IMR-90 (cell line): Measurements from ENCODE around the gene METTL18. TPM values are rescaled to one million over a fixed set of nuclear protein-coding genes. Genes with fewer than 3 reads are reported as not detected.

Source experiments
- ATAC-seq: fragments of 200-7000 bp; cut with Tn5 transposase; 2 replicates; pipeline ENCODE4 v1.9.1; 2020; ENCODE audit warnings: low read depth, mild to moderate bottlenecking, moderate library complexity
- BruUV-seq: library from RNA; stranded (reverse); fragments of 400-500 nt; replicated peaks from 2 replicates; lab custom pipeline; 2021; lab: Mats Ljungman, UMichigan
- CTCF ChIA-PET: fragments of 300-600 bp; formaldehyde crosslinking; extraction: SDS; loops from one replicate; lab custom pipeline; 2021; ENCODE audit warnings: antibody characterized with exemption; lab: Yijun Ruan, JAX
- POLR2A ChIA-PET: fragments of 300-600 bp; sonication (Branson Sonifier 250); formaldehyde crosslinking; loops from one replicate; lab custom pipeline; 2022; ENCODE audit warnings: antibody characterized with exemption; ENCODE audit not compliant: unreplicated experiment; lab: Charles Lee
- DNase-seq: peaks from one replicate; pipeline ENCODE4 v3.0.0; 2013
- H2AFZ ChIP-seq: replicated peaks from 2 replicates; pipeline ENCODE3; 2013; ENCODE audit warnings: low read length, mild to moderate bottlenecking; ENCODE audit not compliant: poor library complexity
- H2AK5ac ChIP-seq: 2 replicates; pipeline ENCODE4 v1.6.1; 2013; ENCODE audit warnings: low read depth, low read length, inconsistent platforms
- H2AK9ac ChIP-seq: replicated peaks from 2 replicates; pipeline ENCODE3; 2013; ENCODE audit warnings: mild to moderate bottlenecking, low read depth, low read length, moderate library complexity; ENCODE audit not compliant: poor library complexity
- H2BK120ac ChIP-seq: 2 replicates; pipeline ENCODE4 v1.6.1; 2013; ENCODE audit warnings: low read depth, low read length, inconsistent platforms
- H2BK15ac ChIP-seq: 3 replicates; pipeline ENCODE4 v1.6.1; 2013; ENCODE audit warnings: low read depth, low read length, inconsistent platforms
- H2BK20ac ChIP-seq: 2 replicates; pipeline ENCODE4 v1.6.1; 2013; ENCODE audit warnings: low read depth, mild to moderate bottlenecking, inconsistent platforms, low read length, moderate library complexity
- H2BK5ac ChIP-seq: 2 replicates; pipeline ENCODE4 v1.6.1; 2013; ENCODE audit warnings: mild to moderate bottlenecking, low read depth, low read length, inconsistent platforms; ENCODE audit not compliant: poor library complexity, severe bottlenecking
- H3K14ac ChIP-seq: replicated peaks from 2 replicates; pipeline ENCODE4 v1.6.1; 2013; ENCODE audit warnings: low read depth, low read length, inconsistent platforms
- H3K18ac ChIP-seq: 2 replicates; pipeline ENCODE4 v1.6.1; 2013; ENCODE audit warnings: low read depth, low read length, control low read depth
- H3K23ac ChIP-seq: 2 replicates; pipeline ENCODE4 v1.6.1; 2013; ENCODE audit warnings: low read depth, low read length, inconsistent platforms
- H3K27ac ChIP-seq: 2 replicates; pipeline ENCODE4 v1.5.1; 2013; ENCODE audit warnings: mild to moderate bottlenecking, control low read depth, low read length; ENCODE audit not compliant: insufficient read depth
- H3K27me3 ChIP-seq: 2 replicates; pipeline ENCODE4 v1.6.1; 2013; ENCODE audit warnings: low read length; ENCODE audit not compliant: control insufficient read depth, insufficient read depth
- H3K36me3 ChIP-seq: 2 replicates; pipeline ENCODE4 v1.6.1; 2013; ENCODE audit warnings: low read length, mixed read lengths; ENCODE audit not compliant: control insufficient read depth, insufficient read depth
- H3K4ac ChIP-seq: 2 replicates; pipeline ENCODE4 v1.6.1; 2013; ENCODE audit warnings: low read depth, low read length, inconsistent platforms
- H3K4me1 ChIP-seq: 2 replicates; pipeline ENCODE4 v1.6.1; 2013; ENCODE audit warnings: low read length, mixed read lengths; ENCODE audit not compliant: control insufficient read depth, insufficient read depth
- H3K4me2 ChIP-seq: 2 replicates; pipeline ENCODE4 v1.6.1; 2013; ENCODE audit warnings: low read depth, mild to moderate bottlenecking, control low read depth, low read length, moderate library complexity
- H3K4me3 ChIP-seq: 2 replicates; pipeline ENCODE4 v1.5.1; 2013; ENCODE audit warnings: low read depth, mild to moderate bottlenecking, control low read depth, low read length, moderate library complexity; ENCODE audit not compliant: insufficient read depth
- H3K56ac ChIP-seq: 2 replicates; pipeline ENCODE4 v1.6.1; 2013; ENCODE audit warnings: low read length, inconsistent platforms; ENCODE audit not compliant: insufficient read depth; ENCODE audit errors: extremely low read depth
- H3K79me1 ChIP-seq, 2 experiments: 2 replicates each; pipeline ENCODE4 v1.6.1; 2013; ENCODE audit warnings: low read length in 2 of 2, inconsistent platforms in 1 of 2, low read depth in 1 of 2
- H3K9ac ChIP-seq: 2 replicates; pipeline ENCODE4 v1.6.1; 2013; ENCODE audit warnings: low read depth, low read length, control low read depth
- H3K9me1 ChIP-seq: 2 replicates; pipeline ENCODE4 v1.6.1; 2013; ENCODE audit warnings: low read length, inconsistent platforms; ENCODE audit not compliant: insufficient read depth
- H3K9me3 ChIP-seq: 2 replicates; pipeline ENCODE4 v1.6.1; 2013; ENCODE audit warnings: low read length; ENCODE audit not compliant: control insufficient read depth, insufficient read depth
- H4K20me1 ChIP-seq: 2 replicates; pipeline ENCODE4 v1.6.1; 2013; ENCODE audit warnings: low read length, inconsistent platforms; ENCODE audit not compliant: insufficient read depth
- H4K5ac ChIP-seq: 2 replicates; pipeline ENCODE4 v1.6.1; 2013; ENCODE audit warnings: mild to moderate bottlenecking, low read depth, low read length, control low read depth
- H4K8ac ChIP-seq, 2 experiments: 2 replicates each; pipeline ENCODE4 v1.6.1; 2013; ENCODE audit warnings: low read depth in 2 of 2, low read length in 2 of 2, control low read depth in 1 of 2, inconsistent platforms in 1 of 2
- H4K91ac ChIP-seq: 2 replicates; pipeline ENCODE4 v1.6.1; 2013; ENCODE audit warnings: low read depth, low read length, inconsistent platforms; ENCODE audit not compliant: insufficient read depth
- CHD1 ChIP-seq: IDR thresholded peaks from 2 replicates; pipeline ENCODE4 v1.6.1; 2012; ENCODE audit warnings: low read depth, low read length, improper control_type of control experiment
- ELK1 ChIP-seq: fragments of 150-350 bp; IDR thresholded peaks from 2 replicates; pipeline ENCODE4 v1.6.1; 2016; ENCODE audit warnings: low read depth, mild to moderate bottlenecking, low read length, moderate library complexity, borderline replicate concordance
- FOS ChIP-seq: fragments of 150-350 bp; IDR thresholded peaks from 2 replicates; pipeline ENCODE4 v1.6.1; 2016; ENCODE audit warnings: low read depth, low read length
- MAFK ChIP-seq: IDR thresholded peaks from 2 replicates; pipeline ENCODE4 v1.6.1; 2012; ENCODE audit warnings: low read depth, low read length, improper control_type of control experiment
- POLR2A ChIP-seq: IDR thresholded peaks from 2 replicates; pipeline ENCODE4 v1.6.1; 2012; ENCODE audit warnings: mild to moderate bottlenecking, low read depth, low read length
- RAD21 ChIP-seq: IDR thresholded peaks from 2 replicates; pipeline ENCODE4 v1.6.1; 2012; ENCODE audit warnings: low read length, improper control_type of control experiment
- RCOR1 ChIP-seq: IDR thresholded peaks from 2 replicates; pipeline ENCODE4 v1.6.1; 2012; ENCODE audit warnings: mild to moderate bottlenecking, low read length, improper control_type of control experiment; ENCODE audit not compliant: insufficient replicate concordance
- WGBS, 2 experiments: methylation state at CpG; one replicate each; pipeline versions ENCODE4 v1.1.5 to v1.1.7; 2013; ENCODE audit warnings: missing lambda C conversion rate in 2 of 2; ENCODE audit not compliant: insufficient read length in 1 of 2; ENCODE audit errors: extremely low coverage in 2 of 2; 5-methylcytosine and 5-hydroxymethylcytosine counted together
- dilution Hi-C: fragments of 300-500 bp; cut with HindIII; formaldehyde crosslinking; loops from one replicate; pipeline ENCODE4 v1.14.3; 2018; ENCODE audit warnings: low sequenced_read_pairs; ENCODE audit not compliant: unreplicated experiment
- in situ Hi-C: fragments of 300-500 bp; cut with MboI; formaldehyde crosslinking; loops from 3 replicates; pipeline ENCODE4 v1.14.3; 2019; ENCODE audit warnings: low sequenced_read_pairs, inconsistent platforms, mixed read lengths
- intact Hi-C: fragments of 100-400 bp; cut with micrococcal nuclease; formaldehyde crosslinking; loops from 2 replicates; pipeline ENCODE4 v1.10.0; 2022
- polyA plus RNA-seq, 3 experiments: library from polyadenylated mRNA; depleted of rRNA; stranded (reverse); fragments of >200 nt; gene quantifications; 2 replicates each; pipeline ENCODE4 v1.2.3, GENCODE V29; 2012; ENCODE audit warnings: low replicate concordance in 1 of 3
- total RNA-seq: library from RNA; depleted of rRNA; stranded (reverse); fragments of >200 nt; gene quantifications from 2 replicates; pipeline ENCODE4 v1.2.3, GENCODE V29; 2012

Gene METTL18
- total and polyA plus RNA-seq, 2 of the 4 experiments (the other 2 are of a cell fraction): 2.9 to 3.4 TPM

GRCh38 chr1:169762699-169763098 lies 32.0 kb downstream of the METTL18 start:
- no peaks in the 10 kb centered on the region for H4K20me1 ChIP-seq
- no peak overlapping the region for H3K14ac ChIP-seq
- no peak overlapping the region for H3K18ac ChIP-seq
- H3K4me1 ChIP-seq: no peaks in the 10 kb centered on the region
- DNase-seq: no peak
- no peak overlapping the region for H2AK9ac ChIP-seq
- no peak overlapping the region for H3K9ac ChIP-seq
- TF ChIP-seq POLR2A: no peak
- TF ChIP-seq FOS: no peak
- no peak for TF ChIP-seq RAD21
- TF ChIP-seq ELK1: no peak
- TF ChIP-seq RCOR1: no peak
- no peak for TF ChIP-seq MAFK
- no peak for TF ChIP-seq CHD1
- ATAC-seq: no peak
- no peak overlapping the region for H2BK5ac ChIP-seq
- no CpG with 5 or more reads among the region's 1 CpG for WGBS, 2 experiments
- H2BK15ac ChIP-seq: no peak overlapping the region
- H4K5ac ChIP-seq: no peak overlapping the region
- H3K79me1 ChIP-seq: no peaks in the 10 kb centered on the region
- no peaks in the 10 kb centered on the region for H3K9me1 ChIP-seq
- dilution Hi-C loops: no loop called here
- no peak overlapping the region for H4K8ac ChIP-seq
- POLR2A ChIA-PET: no interaction called here
- H2BK120ac ChIP-seq: no peak overlapping the region
- no peak overlapping the region for H4K91ac ChIP-seq
- no TSS peak for BruUV-seq
- intact Hi-C loops: no loop called here
- peaks cover 3% of the 10 kb centered on the region for H3K27me3 ChIP-seq
- in situ Hi-C loops: no loop called here
- no peak overlapping the region for H3K23ac ChIP-seq
- no peaks in the 10 kb centered on the region for H3K36me3 ChIP-seq
- CTCF ChIA-PET: no interaction called here
- no peak overlapping the region for H3K4me2 ChIP-seq
- no peak overlapping the region for H3K4me3 ChIP-seq
- no peak overlapping the region for H3K27ac ChIP-seq
- no peak overlapping the region for H2BK20ac ChIP-seq
- no peaks in the 10 kb centered on the region for H3K9me3 ChIP-seq
- H3K4ac ChIP-seq: no peak overlapping the region
- H2AFZ ChIP-seq: no peak overlapping the region
- H3K56ac ChIP-seq: no peak overlapping the region
- no peak overlapping the region for H2AK5ac ChIP-seq
